ENCODE data around the gene SFT2D2.

Gene SFT2D2

DNA sequence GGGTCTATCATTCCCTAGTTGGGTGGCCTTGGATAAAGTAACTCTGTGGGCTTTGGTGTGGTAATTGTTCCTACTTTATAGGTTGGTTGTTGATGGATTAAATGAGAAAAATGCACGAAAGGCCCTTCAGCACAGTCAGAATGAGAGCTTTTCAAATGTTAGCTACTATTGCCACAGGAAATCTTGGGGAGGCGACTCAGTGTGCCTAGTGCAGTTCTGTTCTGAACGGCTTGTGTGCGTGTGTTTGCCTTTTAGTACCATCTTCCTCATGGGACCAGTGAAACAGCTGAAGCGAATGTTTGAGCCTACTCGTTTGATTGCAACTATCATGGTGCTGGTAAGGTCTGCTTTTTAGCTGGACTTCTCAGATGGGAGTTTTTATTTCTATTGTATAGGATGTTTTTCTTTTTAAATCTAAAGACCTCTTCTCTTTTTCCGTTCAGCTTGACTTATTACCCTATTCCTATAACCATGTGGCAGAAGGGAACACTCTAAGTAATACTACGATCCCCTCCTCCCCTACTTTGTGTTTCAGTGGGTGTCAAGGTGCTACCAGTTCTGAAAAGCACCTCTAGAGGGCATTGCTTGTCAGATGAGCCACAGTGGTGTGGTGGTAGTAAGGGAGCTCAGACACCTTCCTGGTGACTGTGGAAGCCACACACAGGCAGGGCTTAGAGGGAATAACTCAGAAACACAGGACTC is 9.2 kb downstream of the SFT2D2 start:
- no peak for DNase-seq (ENCODE audit: low read depth)
- H3K4me3 ChIP-seq (ENCODE audit: low read depth, low read length) = no peak overlapping the region
- TF ChIP-seq CTCF (IDR thresholded peaks at IDR 0.05; ENCODE audit: control insufficient read depth, extremely low read depth, insufficient read depth) = peak; percentile 56

DNA sequence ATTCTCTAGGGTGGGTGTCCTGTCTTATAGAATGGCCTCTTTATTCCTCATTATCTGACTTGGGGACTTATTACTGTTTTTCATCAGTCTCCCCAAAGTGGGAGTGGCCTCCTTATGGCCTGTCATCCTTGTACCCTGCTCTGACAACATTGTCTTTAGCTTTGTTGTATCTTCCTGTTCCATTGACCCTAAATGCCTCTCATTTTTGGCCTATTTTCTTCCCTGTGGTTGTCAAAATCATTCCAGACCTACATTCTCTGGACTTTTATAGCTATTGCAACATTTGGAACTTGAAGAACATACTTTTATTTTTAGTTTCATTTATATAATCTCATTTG is 9.7 kb downstream of the SFT2D2 start:
- no peak for DNase-seq (ENCODE audit: low read depth)
- H3K4me3 ChIP-seq (ENCODE audit: low read depth, low read length) = no peak overlapping the region
- no peak for TF ChIP-seq CTCF (IDR thresholded peaks at IDR 0.05; ENCODE audit: control insufficient read depth, extremely low read depth, insufficient read depth)

GRCh38 chr1:168235937-168236336 is 10.1 kb downstream of the SFT2D2 start:
- no peak for TF ChIP-seq CTCF (IDR thresholded peaks at IDR 0.05; ENCODE audit: control insufficient read depth, extremely low read depth, insufficient read depth)
- DNase-seq (ENCODE audit: low read depth) = peak; percentile 86
- no peak overlapping the region for H3K4me3 ChIP-seq (ENCODE audit: low read depth, low read length)

GRCh38 chr1:168236836-168237611 is 11.2 kb downstream of the SFT2D2 start:
- no peak for DNase-seq (ENCODE audit: low read depth)

DNA sequence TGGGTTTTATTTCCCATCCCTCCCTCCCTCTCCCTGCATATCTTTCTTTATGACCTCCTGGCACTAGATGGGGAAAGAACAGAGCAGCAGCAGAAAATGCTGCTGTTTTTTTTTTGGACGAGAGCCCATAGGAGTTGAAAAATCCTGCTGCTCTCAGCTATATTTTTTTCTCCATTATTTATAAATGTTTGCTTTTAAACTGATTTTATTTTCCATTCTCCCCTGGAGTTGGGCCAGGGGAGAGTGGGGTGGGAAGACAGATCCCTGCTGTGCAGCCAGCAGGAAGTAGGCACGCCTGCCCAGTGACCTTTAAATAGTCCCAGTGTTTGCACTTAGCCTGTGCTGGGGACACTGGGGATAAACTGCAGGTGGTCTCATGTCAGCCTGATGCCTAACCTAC is 17.4 kb downstream of the SFT2D2 start:
- no peak for TF ChIP-seq CTCF (IDR thresholded peaks at IDR 0.05; ENCODE audit: control insufficient read depth, extremely low read depth, insufficient read depth)
- DNase-seq (ENCODE audit: low read depth) = no peak
- no peak overlapping the region for H3K4me3 ChIP-seq (ENCODE audit: low read depth, low read length)

More at GRCh38 chr1:168236836-168237611, 11.2 kb downstream of the SFT2D2 start:
- TF ChIP-seq CTCF (IDR thresholded peaks at IDR 0.05; ENCODE audit: control insufficient read depth, extremely low read depth, insufficient read depth) = no peak
- no peak overlapping the region for H3K4me3 ChIP-seq (ENCODE audit: low read depth, low read length)

GRCh38 chr1:168243636-168244212 is 17.9 kb downstream of the SFT2D2 start:
- DNase-seq (ENCODE audit: low read depth) = no peak
- no peak overlapping the region for H3K4me3 ChIP-seq (ENCODE audit: low read depth, low read length)
- TF ChIP-seq CTCF (IDR thresholded peaks at IDR 0.05; ENCODE audit: control insufficient read depth, extremely low read depth, insufficient read depth) = no peak
